Measurements from ENCODE around the gene TUBA1B. TPM values are rescaled to one million over a fixed set of nuclear protein-coding genes. Genes with fewer than 3 reads are reported as not detected.

TUBA1B gene
- total RNA-seq, 2 experiments from 2014 or later = 2,302 to 2,333 TPM

GRCh38 chr12:49126852-49127763 lies 4.1 kb downstream of the TUBA1B start:
- ATAC-seq = no peak
- Mint-ChIP-seq H3K4me1 (ENCODE audit: low read depth) (peaks cover 34% of the 10 kb centered on the region), H3K36me3 (ENCODE audit: low read depth) (peaks cover 47% of the 10 kb centered on the region), H3K9me3 (ENCODE audit: insufficient read depth) (no peaks in the 10 kb centered on the region), H3K4me3 (peak overlapping the region; percentile 7), H3K27me3 (ENCODE audit: low read depth) (no peaks in the 10 kb centered on the region), H3K27ac (peak overlapping the region; percentile 41)
- no peak for DNase-seq
- CTCF ChIA-PET = interaction anchor here (0.9 to 1.6 kb wide), 5 partner anchors 15 to 274 kb away, joined by 3 to 5 read pairs (median 4); no protein-coding TSS in a partner anchor
- POLR2A ChIA-PET = interaction anchor here (0.6 to 5.9 kb wide), 13 partner anchors 10 to 109 kb away, joined by 3 to 165 read pairs (median 4); partner anchors contain the start of genes LMBR1L and TUBA1A

DNA sequence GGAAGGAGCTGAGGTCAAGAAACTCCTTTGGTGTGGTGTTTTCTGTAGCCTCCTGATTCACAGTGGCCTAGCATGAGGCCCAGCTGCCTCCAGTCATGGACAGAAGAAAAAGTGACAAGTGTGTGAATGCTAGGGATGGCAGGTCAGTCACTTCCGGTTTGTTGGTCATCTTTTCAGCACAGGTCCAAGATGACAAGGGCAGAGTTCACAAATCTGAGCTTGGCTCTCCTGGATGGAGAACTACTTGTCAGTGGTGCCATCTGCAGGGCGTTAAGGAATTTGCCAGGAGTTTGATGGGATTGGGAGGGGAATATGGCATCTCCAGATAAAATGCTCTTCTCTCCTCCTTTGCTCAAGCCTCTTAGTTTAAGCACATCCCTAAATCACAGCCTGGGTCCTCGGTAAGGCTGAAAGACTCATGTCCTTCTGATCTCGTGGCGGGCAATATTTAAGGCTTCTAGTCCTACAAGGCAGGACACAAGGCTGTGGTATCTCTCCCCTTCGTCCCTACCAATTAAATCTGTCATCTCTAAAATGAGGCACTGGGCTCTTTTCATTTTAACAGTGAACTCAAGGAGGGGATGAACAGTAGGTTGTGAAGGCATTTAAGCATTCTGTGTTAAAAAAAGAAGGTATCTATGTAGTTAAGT lies 10.0 kb downstream of the TUBA1B start:
- Mint-ChIP-seq H3K36me3 (ENCODE audit: low read depth) (peaks cover 1% of the 10 kb centered on the region), H3K4me1 (ENCODE audit: low read depth) (peaks cover 2% of the 10 kb centered on the region), H3K27ac (no peak overlapping the region), H3K4me3 (no peak overlapping the region), H3K9me3 (ENCODE audit: insufficient read depth) (no peaks in the 10 kb centered on the region), H3K27me3 (ENCODE audit: low read depth) (peaks cover 4% of the 10 kb centered on the region)
- DNase-seq (no peak), ATAC-seq (no peak)
- POLR2A ChIA-PET = interaction anchor here (0.8 kb wide), 1 partner anchor 9 kb away, joined by 5 read pairs; the partner anchor contains the start of gene TUBA1B
- CTCF ChIA-PET = interaction anchor here (0.6 to 3.0 kb wide), 5 partner anchors 9 to 57 kb away, joined by 3 to 18 read pairs (median 10); no protein-coding TSS in a partner anchor

- CTCF ChIA-PET = interaction anchor here (0.6 to 6.0 kb wide), 12 partner anchors 13 to 741 kb away, joined by 3 to 88 read pairs (median 6); partner anchors contain the start of genes RHEBL1 and TUBA1B
- no peaks in the 10 kb centered on the region for H3K9me3 Mint-ChIP-seq (ENCODE audit: insufficient read depth)
- peaks cover 28% of the 10 kb centered on the region for H3K4me1 Mint-ChIP-seq (ENCODE audit: low read depth)
- ATAC-seq = no peak
- POLR2A ChIA-PET = interaction anchor here (0.6 to 15.7 kb wide), 7 partner anchors 11 to 76 kb away, joined by 3 to 165 read pairs (median 4); partner anchors contain the start of genes DHH, KMT2D and TUBA1B
- no peaks in the 10 kb centered on the region for H3K27me3 Mint-ChIP-seq (ENCODE audit: low read depth)
- peaks cover 8% of the 10 kb centered on the region for H3K36me3 Mint-ChIP-seq (ENCODE audit: low read depth)
- no peak for DNase-seq
- peak overlapping the region; percentile 97 for H3K4me3 Mint-ChIP-seq
- peak overlapping the region; percentile 79 for H3K27ac Mint-ChIP-seq
Measured at GRCh38 chr12:49111206-49111605, 20.0 kb downstream of the TUBA1B start.

- H3K9me3 Mint-ChIP-seq (ENCODE audit: insufficient read depth) = no peaks in the 10 kb centered on the region
- ATAC-seq (peak; percentile 99), DNase-seq (peak; percentile 99)
- peak within 1 kb of the TSS; percentile 79 for H3K27ac Mint-ChIP-seq
- ChIA-PET CTCF (interaction anchor here (0.6 to 6.0 kb wide), 16 partner anchors 12 to 741 kb away, joined by 3 to 88 read pairs (median 6); partner anchors contain the start of genes DDX23, RHEBL1 and TUBA1B), POLR2A (interaction anchor here (0.6 to 15.7 kb wide), 8 partner anchors 10 to 153 kb away, joined by 3 to 165 read pairs (median 6); partner anchors contain the start of genes DHH, TUBA1B and TUBA1C)
- H3K36me3 Mint-ChIP-seq (ENCODE audit: low read depth) = peaks cover 8% of the 10 kb centered on the region
- H3K4me3 Mint-ChIP-seq = peak within 1 kb of the TSS; percentile 97
- H3K27me3 Mint-ChIP-seq (ENCODE audit: low read depth) = no peaks in the 10 kb centered on the region
- H3K4me1 Mint-ChIP-seq (ENCODE audit: low read depth) = peaks cover 29% of the 10 kb centered on the region
Measured at GRCh38 chr12:49110464-49111155, 20.6 kb downstream of the TUBA1B start, which contains the start of gene LMBR1L. TSS of gene LMBR1L (minus strand) at chr12:49110847. CDS start at chr12:49110555, 292 bp downstream.

GRCh38 chr12:49109641-49110463 lies 21.3 kb downstream of the TUBA1B start:
- H3K4me1 Mint-ChIP-seq (ENCODE audit: low read depth) = peaks cover 32% of the 10 kb centered on the region
- DNase-seq = no peak
- POLR2A ChIA-PET = interaction anchor here (1.3 to 15.7 kb wide), 6 partner anchors 10 to 154 kb away, joined by 5 to 165 read pairs (median 8); partner anchors contain the start of genes DHH, RHEBL1, TUBA1B and TUBA1C

GRCh38 chr12:49108958-49109404 lies 22.2 kb downstream of the TUBA1B start:
- Mint-ChIP-seq H3K36me3 (ENCODE audit: low read depth) (peaks cover 10% of the 10 kb centered on the region), H3K9me3 (ENCODE audit: insufficient read depth) (no peaks in the 10 kb centered on the region), H3K27ac (no peak overlapping the region), H3K4me3 (peak overlapping the region; percentile 97), H3K27me3 (ENCODE audit: low read depth) (no peaks in the 10 kb centered on the region), H3K4me1 (ENCODE audit: low read depth) (peaks cover 40% of the 10 kb centered on the region)
- no peak for DNase-seq
- CTCF ChIA-PET = interaction anchor here (1.1 to 6.0 kb wide), 8 partner anchors 11 to 121 kb away, joined by 3 to 88 read pairs (median 14); partner anchors contain the start of genes DHH and TUBA1B
- ATAC-seq = no peak
- POLR2A ChIA-PET = interaction anchor here (0.9 to 15.7 kb wide), 5 partner anchors 9 to 157 kb away, joined by 3 to 165 read pairs (median 5); partner anchors contain the start of genes RHEBL1, TUBA1B and TUBA1C

More at GRCh38 chr12:49109641-49110463, 21.3 kb downstream of the TUBA1B start:
- Mint-ChIP-seq H3K36me3 (ENCODE audit: low read depth) (peaks cover 8% of the 10 kb centered on the region), H3K27ac (peak overlapping the region; percentile 79), H3K9me3 (ENCODE audit: insufficient read depth) (no peaks in the 10 kb centered on the region), H3K27me3 (ENCODE audit: low read depth) (no peaks in the 10 kb centered on the region), H3K4me3 (peak overlapping the region; percentile 97)
- ATAC-seq = peak; percentile 5
- CTCF ChIA-PET = interaction anchor here (0.8 to 6.0 kb wide), 15 partner anchors 12 to 258 kb away, joined by 3 to 88 read pairs (median 6); partner anchors contain the start of genes DDX23, RHEBL1 and TUBA1B

- Mint-ChIP-seq H3K36me3 (ENCODE audit: low read depth) (peaks cover 14% of the 10 kb centered on the region), H3K4me3 (no peak overlapping the region), H3K4me1 (ENCODE audit: low read depth) (peaks cover 35% of the 10 kb centered on the region), H3K27ac (no peak overlapping the region), H3K9me3 (ENCODE audit: insufficient read depth) (no peaks in the 10 kb centered on the region), H3K27me3 (ENCODE audit: low read depth) (no peaks in the 10 kb centered on the region)
- ChIA-PET POLR2A (interaction anchor here (0.9 to 15.7 kb wide), 2 partner anchors 14 to 24 kb away, joined by 3 to 165 read pairs; partner anchors contain the start of gene TUBA1B), CTCF (interaction anchor here (1.0 to 10.1 kb wide), 7 partner anchors 7 to 130 kb away, joined by 3 to 179 read pairs (median 4); partner anchors contain the start of gene RHEBL1)
- DNase-seq = no peak
- ATAC-seq = no peak
Measured at GRCh38 chr12:49105504-49106084, 25.6 kb downstream of the TUBA1B start.

- ChIA-PET POLR2A (interaction anchor here (0.9 to 15.7 kb wide), 3 partner anchors 9 to 25 kb away, joined by 4 to 165 read pairs (median 4); partner anchors contain the start of gene TUBA1B), CTCF (interaction anchor here (0.7 to 10.1 kb wide), 9 partner anchors 8 to 131 kb away, joined by 3 to 179 read pairs (median 3); partner anchors contain the start of gene RHEBL1)
- Mint-ChIP-seq H3K9me3 (ENCODE audit: insufficient read depth) (no peaks in the 10 kb centered on the region), H3K4me3 (no peak overlapping the region), H3K27ac (no peak overlapping the region), H3K4me1 (ENCODE audit: low read depth) (peaks cover 31% of the 10 kb centered on the region), H3K36me3 (ENCODE audit: low read depth) (peaks cover 12% of the 10 kb centered on the region), H3K27me3 (ENCODE audit: low read depth) (no peaks in the 10 kb centered on the region)
- DNase-seq (no peak), ATAC-seq (no peak)
Measured at GRCh38 chr12:49104822-49105221, 26.4 kb downstream of the TUBA1B start.

GRCh38 chr12:49100380-49100779 lies 30.8 kb downstream of the TUBA1B start:
- peaks cover 1% of the 10 kb centered on the region for H3K27me3 Mint-ChIP-seq (ENCODE audit: low read depth)
- H3K4me3 Mint-ChIP-seq = no peak overlapping the region
- DNase-seq (no peak), ATAC-seq (no peak)
- H3K36me3 Mint-ChIP-seq (ENCODE audit: low read depth) = peaks cover 13% of the 10 kb centered on the region
- ChIA-PET POLR2A (interaction anchor here (0.8 to 15.7 kb wide), 3 partner anchors 9 to 29 kb away, joined by 3 to 165 read pairs (median 6); partner anchors contain the start of genes LMBR1L and TUBA1B), CTCF (interaction anchor here (0.9 to 12.1 kb wide), 10 partner anchors 8 to 288 kb away, joined by 3 to 242 read pairs (median 8); partner anchors contain the start of genes LMBR1L, RHEBL1 and TUBA1B)
- H3K4me1 Mint-ChIP-seq (ENCODE audit: low read depth) = peaks cover 10% of the 10 kb centered on the region
- no peak overlapping the region for H3K27ac Mint-ChIP-seq
- no peaks in the 10 kb centered on the region for H3K9me3 Mint-ChIP-seq (ENCODE audit: insufficient read depth)

Measured in activated CD8-positive, alpha-beta T cell treated with anti-CD3 and anti-CD28 coated beads, Interleukin-2, amount 10 ng/mL, durations not matched to agents 7 days and 5 days (primary cell).